ENCODE data around the gene BRINP3.

- TF ChIP-seq CTCF (IDR thresholded peaks at IDR 0.05), result no peak
- TF ChIP-seq POLR2A (IDR thresholded peaks at IDR 0.05), result no peak
Measured at GRCh38 chr1:190353538-190354101, 124.0 kb downstream of the BRINP3 start.

Data from adrenal gland (tissue), 5 donors.